Neural cell (in vitro differentiated cells): ENCODE data around the gene SLC37A1.

Experiments used
- CTCF ChIP-seq: fragments of 450-650 bp; IDR thresholded peaks from 2 replicates; pipeline ENCODE4 v1.5.1; 2014; ENCODE audit warnings: antibody characterized with exemption, mild to moderate bottlenecking, moderate library complexity; ENCODE audit not compliant: poor library complexity, severe bottlenecking
- EP300 ChIP-seq: fragments of 450-650 bp; conservative IDR thresholded peaks from 2 replicates; pipeline ENCODE4 v1.6.1; 2014; ENCODE audit warnings: antibody characterized with exemption, mild to moderate bottlenecking, moderate library complexity; ENCODE audit not compliant: poor library complexity, severe bottlenecking
- POLR2AphosphoS5 ChIP-seq: IDR thresholded peaks from 2 replicates; pipeline ENCODE4 v1.6.1; 2012
- RAD21 ChIP-seq: fragments of 450-650 bp; conservative IDR thresholded peaks from 2 replicates; pipeline ENCODE4 v1.6.1; 2014; ENCODE audit warnings: antibody characterized with exemption, mild to moderate bottlenecking, moderate library complexity
- REST ChIP-seq: IDR thresholded peaks from 2 replicates; pipeline ENCODE4 v1.6.1; 2012; ENCODE audit warnings: borderline replicate concordance
- SMC3 ChIP-seq: fragments of 450-650 bp; conservative IDR thresholded peaks from 2 replicates; pipeline ENCODE4 v1.6.1; 2014; ENCODE audit warnings: antibody characterized with exemption, mild to moderate bottlenecking, moderate library complexity; ENCODE audit not compliant: poor library complexity

- TF ChIP-seq CTCF (no peak), POLR2AphosphoS5 (no peak), EP300 (no peak), REST (no peak), RAD21 (no peak), SMC3 (no peak)
Observed at GRCh38 chr21:42579456-42580075, 65.9 kb downstream of the SLC37A1 start.
